Dermis blood vessel endothelial cell (primary cell): ENCODE results near the gene NAA60. TPM values are rescaled to one million over a fixed set of nuclear protein-coding genes. Genes with fewer than 3 reads are reported as not detected.
A peak's percentile ranks its signal among the peaks of the same experiment; 100 is the strongest.
"Not testable (repeated sequence)": the region's sequence is repeated elsewhere in the genome, so short reads cannot be mapped to it uniquely, and the experiment has no call there.

Experiments
- DNase-seq: peaks from one replicate; pipeline ENCODE4 v3.0.0; 2010
- total RNA-seq: library from RNA; depleted of rRNA; stranded (reverse); fragments of >200 nt; gene quantifications from 2 replicates; pipeline ENCODE4 v1.2.3, GENCODE V29; 2014

Gene NAA60
- total RNA-seq, 1 donor from 2014 or later: 19.9 TPM

- DNase-seq: no peak
Measured at GRCh38 chr16:3465301-3465700, 21.8 kb downstream of the NAA60 start.

DNA sequence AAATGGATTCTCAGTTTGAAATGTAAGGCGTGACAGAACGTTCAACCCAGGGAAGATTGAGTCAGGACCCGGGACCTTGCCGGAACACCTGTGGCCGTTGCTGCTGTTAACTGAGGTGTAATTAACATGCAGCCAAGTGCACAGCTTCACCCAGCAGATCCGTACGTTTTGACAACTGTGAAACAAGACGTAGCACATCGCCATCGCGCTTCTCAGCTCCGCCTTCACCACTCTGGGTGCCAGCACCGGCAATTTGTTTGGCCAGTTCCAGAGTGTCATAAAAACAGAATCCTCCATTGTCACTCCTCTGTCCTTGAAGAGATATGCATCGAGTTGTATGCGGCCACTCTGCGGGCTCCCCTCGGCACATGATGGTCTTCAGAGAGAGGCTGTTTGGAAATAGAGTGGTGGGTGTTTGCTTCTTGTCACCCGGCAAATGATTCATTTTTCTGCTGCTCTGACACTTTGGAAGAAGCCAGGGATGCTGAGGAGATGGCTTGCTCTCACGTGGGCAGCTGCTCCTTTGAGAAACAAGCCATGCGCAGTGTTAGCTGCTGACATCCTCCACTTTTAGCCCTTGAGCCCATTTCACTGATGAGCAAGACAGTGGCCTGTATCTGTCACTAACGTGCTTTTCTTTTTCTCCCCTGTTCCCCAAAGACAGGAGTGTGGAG is 22.6 kb downstream of the NAA60 start:
- no peak for DNase-seq

DNA sequence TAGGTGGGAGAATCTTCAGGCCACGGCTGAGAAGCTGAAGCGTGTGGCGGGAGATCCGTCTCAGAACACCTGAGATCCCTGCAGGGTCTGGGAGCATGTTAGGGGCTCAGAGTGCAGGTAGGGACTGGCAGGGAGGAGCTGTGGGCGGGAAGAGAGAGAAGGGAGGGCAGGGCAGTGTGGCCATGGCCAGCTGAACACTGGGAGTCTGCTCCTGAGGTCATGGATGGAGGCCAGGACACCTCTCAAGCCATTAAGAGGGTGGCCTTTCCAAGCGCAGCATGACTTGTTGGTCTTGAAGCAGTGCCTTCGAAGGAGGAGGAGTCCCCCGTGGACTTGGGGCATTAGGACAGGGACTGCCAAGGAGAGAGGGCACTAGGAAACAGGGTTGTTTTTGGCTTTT is 23.7 kb downstream of the NAA60 start:
- DNase-seq: no peak

- peak; percentile 36 for DNase-seq
Measured at GRCh38 chr16:3467921-3468320, 24.4 kb downstream of the NAA60 start.

DNA sequence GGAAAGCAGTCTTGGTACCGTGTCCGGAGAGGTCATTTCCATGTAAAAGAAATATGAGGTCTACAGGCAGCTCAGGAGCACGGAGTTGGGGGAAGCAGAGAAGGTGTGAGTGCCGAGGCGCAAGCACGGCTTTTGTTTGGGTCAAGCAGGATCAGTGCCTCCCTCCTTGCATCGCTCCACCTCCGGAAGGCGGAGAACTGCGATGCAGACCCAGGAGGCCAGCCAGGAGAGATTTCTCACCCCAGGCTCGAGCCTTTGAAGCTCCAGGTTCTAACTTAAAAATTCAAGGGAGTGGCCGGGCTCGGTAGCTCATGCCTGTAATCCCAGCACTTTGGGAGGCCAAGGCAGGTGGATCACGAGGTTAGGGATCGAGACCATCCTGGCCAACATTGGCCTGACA is 25.0 kb downstream of the NAA60 start:
- no peak for DNase-seq

DNA sequence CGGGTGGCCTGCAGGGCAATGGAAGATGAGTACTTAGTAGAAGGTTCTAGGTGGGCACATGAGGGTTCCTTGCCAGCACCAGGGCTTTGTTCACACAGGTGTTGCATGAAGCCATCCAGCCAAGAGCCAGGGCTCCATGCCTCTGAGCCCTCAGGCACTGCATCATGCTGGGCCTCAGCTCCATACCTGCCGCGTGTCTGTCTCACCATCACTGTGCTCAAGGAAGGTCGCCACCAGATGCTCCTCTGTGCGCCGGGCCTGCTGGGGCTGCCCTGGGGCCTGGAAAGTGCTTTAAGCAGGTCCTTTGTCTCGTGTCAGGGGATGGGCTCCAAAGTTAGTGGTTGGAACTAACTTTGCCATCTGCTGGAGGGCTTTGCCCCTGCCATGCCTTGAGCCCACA is 26.3 kb downstream of the NAA60 start:
- no peak for DNase-seq

GRCh38 chr16:3470723-3471122 is 27.2 kb downstream of the NAA60 start:
- no peak for DNase-seq

DNA sequence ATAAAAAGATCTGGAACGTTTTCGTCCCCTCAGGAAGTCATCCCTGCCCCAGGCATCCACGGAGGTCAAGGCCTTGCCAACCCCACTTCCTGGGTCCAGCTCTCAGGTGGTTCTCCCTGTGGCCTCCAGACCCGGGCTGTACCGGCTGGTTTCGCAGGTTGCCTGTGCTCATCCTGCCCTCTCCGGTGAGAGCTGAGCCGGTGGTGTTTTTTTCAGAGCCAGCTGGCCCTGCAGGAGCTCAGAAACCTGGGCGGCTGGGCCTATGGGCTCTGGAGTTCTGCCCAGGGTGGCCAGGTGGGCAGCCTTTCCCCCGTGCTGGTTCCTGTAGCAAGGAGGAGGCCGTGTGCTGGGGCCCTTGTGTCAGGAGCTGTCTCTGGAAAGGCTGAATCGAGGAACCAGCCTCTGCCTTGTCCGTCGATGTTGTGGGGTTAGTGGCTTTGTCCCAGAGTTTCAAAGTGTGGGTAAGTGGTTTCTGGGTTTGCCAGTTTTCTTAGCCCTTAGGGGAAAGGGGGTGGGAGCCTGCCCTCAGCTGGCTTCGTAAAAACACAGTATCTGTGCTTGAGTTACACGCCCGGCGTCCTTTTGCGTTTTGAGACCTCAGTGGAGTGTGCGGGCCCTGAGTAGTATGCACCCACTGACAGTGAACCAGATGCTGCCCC is 28.2 kb downstream of the NAA60 start:
- DNase-seq: no peak

- no peak for DNase-seq
Measured at GRCh38 chr16:3472878-3473595, 29.6 kb downstream of the NAA60 start.

GRCh38 chr16:3473596-3473943 is 30.1 kb downstream of the NAA60 start:
- not testable (repeated sequence) for DNase-seq

- DNase-seq: no peak
Measured at GRCh38 chr16:3474136-3474779, 30.8 kb downstream of the NAA60 start.

DNA sequence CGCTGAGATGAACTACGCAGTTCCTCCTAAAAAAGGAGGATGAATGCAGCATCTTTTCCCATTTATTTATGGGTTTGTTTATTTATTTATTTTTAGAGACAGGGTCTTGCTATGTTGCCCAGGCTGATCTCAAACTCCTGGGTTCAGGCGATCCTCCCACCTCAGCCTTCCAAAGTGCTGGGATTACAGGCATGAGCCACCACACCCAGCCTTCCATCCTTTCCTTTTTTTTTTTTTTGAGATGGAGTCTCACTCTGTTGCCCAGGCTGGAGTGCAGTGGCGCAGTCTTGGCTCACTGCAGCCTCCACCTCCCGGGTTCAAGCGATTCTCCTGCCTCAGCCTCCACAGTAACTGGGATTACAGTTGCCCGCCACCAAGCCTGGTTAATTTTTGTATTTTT is 31.4 kb downstream of the NAA60 start:
- DNase-seq: not testable (repeated sequence)

DNA sequence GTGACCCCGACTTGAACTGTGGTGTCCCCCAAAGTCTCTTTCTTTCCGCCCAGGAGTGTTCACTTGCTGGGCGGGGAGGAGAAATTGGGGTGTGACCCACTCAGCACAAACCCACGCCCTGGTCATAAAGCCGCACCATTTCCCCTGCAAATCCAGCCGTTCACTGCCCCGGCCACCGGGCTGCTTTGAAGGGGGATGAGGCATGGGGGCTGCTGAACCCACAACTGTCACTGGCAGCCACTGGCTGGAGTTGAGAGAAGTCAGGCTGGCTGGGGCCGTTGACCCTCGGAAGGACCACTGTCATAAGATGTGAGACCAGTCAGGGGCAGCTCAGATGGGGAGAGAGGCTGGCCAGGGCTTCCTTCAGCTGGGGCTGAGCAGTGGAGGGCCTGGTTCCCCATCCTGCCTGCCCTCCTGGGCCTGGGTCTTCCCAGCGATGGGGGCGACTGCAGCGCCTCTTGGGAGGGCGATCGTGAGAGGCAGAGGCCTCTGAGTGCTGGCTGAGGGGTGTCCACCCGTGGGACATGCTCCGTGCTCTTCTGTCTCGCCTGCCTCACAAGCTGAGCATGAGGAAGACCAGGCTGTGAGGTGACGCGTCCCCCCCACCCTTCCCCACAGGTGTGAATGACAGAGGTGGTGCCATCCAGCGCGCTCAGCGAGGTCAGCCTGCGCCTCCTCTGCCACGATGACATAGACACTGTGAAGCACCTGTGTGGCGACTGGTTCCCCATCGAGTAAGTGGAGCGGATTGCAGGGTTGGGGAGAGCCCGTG is 32.3 kb downstream of the NAA60 start:
- no peak for DNase-seq

DNA sequence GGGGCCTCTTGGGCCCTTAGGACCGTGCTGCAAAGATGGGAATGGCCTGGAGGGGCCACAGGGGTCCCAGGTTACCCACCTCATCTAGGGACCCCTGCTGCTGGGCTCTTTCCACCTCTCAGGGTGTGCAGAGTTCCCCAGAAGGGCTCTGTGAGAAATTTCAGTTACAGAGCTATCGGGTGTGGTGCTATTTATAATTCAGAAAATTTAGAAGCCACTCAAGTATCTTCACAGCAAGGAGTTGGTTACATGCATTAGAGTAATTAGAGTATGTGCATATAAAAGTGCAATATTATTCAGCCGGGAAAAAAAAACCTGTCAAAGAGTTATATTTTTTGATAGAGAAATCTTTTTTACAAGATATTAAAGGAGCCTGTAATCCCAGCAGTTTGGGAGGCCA is 32.9 kb downstream of the NAA60 start:
- DNase-seq: no peak

- DNase-seq: no peak
Measured at GRCh38 chr16:3478242-3478925, 34.9 kb downstream of the NAA60 start.

DNA sequence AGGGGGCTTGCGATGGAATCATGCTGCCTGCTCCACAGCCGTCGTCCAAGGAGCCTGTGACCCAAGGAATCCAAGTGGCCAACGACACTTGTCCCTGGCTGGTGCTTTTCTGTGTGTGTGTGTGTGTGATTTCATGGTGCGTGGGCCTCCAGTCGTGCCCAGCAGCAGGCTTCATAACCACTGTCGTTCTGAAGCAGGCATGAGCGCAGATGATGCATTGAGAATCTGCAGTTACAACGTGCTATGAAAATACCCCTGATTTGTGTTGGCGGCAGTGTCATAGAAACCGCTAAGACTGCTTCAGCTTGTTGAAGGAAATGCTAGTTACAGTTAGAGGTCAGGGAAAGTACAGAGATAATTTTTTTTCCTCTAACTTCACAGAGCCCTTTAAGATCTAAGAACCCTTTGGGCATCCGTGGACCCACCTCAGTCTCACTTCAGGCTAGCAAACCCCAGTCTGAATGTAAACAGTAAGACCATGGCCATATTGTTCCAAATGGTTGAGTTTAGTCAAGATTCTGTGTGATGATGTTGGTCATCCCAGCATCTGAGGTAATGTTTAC is 36.3 kb downstream of the NAA60 start:
- no peak for DNase-seq

- peak; percentile 13 for DNase-seq
Measured at GRCh38 chr16:3480901-3481695, 37.6 kb downstream of the NAA60 start.

DNA sequence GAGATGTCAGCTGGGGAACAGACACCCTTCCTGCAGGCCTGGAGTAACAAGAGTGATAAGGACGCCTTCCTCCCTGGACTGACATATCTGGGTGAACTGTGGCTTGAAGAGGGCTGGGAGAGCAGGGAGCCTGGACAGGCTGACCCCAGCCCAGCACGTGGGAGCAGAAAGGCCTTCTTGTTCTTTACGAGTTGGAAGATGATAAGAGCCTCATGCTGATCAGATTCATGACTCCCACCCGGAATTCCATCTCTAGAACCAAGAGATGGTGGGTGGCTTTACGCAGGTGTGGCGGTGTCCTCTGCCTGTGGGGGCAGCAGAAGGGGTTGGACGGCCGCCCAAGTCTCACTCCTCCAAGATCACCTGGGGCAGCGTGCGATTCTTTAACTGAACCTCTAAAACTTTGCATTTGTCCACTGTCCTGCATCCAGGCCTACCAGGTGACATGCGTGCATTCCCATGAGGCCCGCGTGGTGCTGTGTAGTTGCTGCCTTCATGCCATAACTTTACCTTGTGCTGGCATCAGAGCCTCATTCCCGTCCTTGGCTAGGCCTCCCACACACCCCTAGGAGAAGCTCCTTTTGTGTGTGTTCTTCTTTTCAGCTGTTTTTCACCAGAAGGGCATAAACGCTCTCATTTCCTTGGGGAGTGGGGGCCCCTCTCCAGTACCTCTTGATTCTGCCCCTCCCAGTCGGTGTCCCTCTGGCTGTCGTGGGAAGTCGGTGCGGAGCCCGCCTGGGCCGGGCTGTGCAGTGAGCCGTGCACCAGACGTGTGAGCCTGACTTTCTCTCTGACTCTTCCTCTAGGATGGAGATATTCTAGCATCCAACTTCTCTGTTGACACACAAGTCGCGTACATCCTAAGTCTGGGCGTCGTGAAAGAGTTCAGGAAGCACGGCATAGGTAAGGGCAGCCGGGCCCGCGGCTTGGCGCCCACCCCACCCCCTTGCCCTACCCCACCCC is 38.5 kb downstream of the NAA60 start:
- no peak for DNase-seq

DNA sequence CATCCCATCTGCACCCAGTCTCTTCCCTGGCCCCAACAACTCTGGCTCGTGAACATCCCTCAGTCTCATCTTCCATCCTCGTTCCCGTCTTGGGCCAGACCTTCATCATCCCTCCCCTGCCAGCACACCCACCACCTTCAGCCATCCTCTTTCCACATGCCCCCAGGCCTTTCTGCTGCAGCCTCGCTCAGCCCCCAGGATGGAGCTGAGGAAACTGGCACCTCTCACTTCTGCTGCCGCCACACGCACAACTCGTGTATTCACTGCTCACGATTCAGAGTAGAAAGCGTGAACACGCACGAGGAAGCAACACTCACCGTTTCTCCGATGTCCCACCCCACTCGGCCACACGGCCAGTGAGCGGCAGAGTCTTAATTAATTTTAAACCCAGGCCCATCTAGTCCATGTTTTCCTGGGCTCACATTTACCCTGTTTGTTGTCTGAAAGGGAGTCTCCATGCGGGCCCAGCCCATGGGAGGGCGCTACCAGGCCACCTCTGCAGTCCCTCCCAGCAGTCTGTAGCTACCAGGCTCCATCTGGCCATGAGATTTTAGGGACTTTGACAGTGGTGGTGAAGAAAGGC is 39.3 kb downstream of the NAA60 start:
- no peak for DNase-seq
